NCI-H345 treated with DMSO at 0.1 percent for 48 hours (cell line): ENCODE data around the gene SAG.
A peak's percentile ranks its signal among the peaks of the same experiment; 100 is the strongest.
"Not testable (repeated sequence)": the region's sequence is repeated elsewhere in the genome, so short reads cannot be mapped to it uniquely, and the experiment has no call there.

Experiments
- DNase-seq: peaks from one replicate; lab custom pipeline; 2025; ENCODE audit not compliant: unreplicated experiment; lab: John Stamatoyannopoulos, UW

SAG gene

DNA sequence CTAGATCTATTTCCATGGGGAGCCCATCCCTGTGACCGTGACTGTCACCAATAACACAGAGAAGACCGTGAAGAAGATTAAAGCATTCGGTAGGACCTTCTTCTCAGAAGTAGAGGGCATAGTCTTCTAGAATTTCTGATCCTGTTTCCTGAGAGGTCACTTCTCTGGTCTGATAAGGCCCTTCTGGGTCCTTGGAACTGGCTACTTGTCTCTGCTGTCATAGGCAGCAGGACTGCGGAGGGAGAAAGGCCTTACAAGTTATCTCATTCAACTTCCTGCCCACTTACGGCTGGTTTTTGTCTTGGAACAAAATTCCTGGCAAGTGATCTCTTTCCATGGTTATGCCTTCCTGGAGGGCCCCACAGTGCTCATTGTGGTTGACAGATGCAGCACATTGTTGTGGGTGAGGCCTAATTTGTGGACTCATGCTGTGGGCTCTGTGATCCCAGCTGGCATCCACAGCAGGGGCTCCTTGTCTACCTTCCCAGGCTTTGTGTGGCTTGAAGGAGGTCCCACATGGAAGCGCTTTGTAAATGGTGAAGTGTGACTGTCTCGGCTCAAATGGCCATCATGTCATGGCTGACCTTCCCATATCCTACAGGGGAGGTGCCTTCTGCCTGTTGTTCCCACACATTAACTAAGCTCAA is 22.0 kb downstream of the SAG start:
- peak; percentile 90 for DNase-seq

DNA sequence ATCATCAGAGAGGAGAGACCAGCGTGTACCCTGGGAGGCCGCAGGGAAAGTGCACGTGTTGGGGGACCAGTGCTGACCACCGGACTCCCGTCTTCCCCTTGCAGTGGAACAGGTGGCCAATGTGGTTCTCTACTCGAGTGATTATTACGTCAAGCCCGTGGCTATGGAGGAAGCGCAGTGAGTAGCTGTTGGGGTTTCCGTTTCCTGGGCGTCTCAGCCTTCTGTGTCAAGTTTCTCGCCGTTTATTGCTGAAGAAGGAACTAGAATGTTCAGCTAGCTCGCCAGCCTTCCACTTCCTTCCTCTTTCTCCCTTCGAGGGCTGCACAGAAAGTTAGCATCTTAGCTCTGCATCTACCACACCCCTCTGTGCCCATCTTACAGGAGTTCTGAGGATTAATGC is 23.9 kb downstream of the SAG start:
- DNase-seq, result no peak

- DNase-seq, result no peak
Measured at GRCh38 chr2:233332125-233332524, 24.5 kb downstream of the SAG start.

DNA sequence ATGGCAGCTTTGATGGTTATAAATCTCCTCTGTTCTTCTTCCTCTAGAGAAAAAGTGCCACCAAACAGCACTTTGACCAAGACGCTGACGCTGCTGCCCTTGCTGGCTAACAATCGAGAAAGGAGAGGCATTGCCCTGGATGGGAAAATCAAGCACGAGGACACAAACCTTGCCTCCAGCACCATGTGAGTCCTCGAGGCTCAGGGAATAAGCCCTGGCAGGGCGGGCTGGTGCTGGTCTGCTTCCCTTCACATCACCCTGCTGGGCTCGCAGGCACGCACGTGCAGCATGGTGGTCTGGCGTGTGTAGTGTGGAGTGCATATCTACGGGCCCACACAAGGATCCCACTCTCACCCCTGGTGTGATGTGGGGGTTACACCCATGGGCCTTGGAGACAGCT is 27.3 kb downstream of the SAG start:
- no peak for DNase-seq

- DNase-seq, result not testable (repeated sequence)
Measured at GRCh38 chr2:233336091-233336490, 28.5 kb downstream of the SAG start.

GRCh38 chr2:233336541-233336940 is 28.9 kb downstream of the SAG start:
- no peak for DNase-seq

- no peak for DNase-seq
Measured at GRCh38 chr2:233338046-233338445, 30.4 kb downstream of the SAG start.

GRCh38 chr2:233338812-233339368 is 31.3 kb downstream of the SAG start:
- no peak for DNase-seq

DNA sequence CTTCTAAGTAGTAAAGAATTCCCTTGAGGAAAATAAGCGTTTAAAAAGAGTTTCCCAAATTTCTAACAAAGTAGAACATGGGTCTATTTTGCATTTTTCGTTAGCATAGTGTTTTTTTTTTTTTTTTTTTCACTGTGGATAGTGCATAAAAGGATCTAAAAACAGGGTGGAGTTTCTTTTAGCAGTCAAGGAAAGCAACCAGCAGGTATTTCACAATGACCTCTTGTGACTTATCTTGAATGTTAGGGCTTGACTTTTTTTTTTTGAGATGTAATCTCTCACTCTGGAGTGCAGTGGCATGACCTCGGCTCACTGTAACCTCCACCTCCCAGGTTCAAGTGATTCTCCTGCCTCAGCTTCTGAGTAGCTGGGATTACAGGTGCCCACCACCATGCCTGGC is 31.8 kb downstream of the SAG start:
- no peak for DNase-seq

DNA sequence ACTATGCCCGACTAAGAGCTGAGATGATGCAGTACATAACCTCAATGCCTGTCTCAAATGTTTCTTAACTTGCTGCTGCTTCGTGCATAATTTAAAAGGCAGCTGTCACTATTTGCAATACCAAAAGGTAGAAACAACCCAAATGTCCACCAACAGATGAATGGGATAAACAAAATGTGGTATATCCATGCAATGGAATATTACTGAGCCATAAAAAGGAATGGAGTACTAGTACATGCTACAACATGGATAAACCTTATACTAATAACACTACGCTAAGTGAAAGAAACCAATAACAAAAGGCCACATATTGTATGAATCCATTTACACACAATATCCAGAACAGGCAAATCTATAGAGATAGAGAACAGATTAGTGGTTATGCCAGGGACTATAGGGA is 33.7 kb downstream of the SAG start:
- DNase-seq, result no peak

GRCh38 chr2:233342301-233342700 is 34.7 kb downstream of the SAG start:
- DNase-seq, result no peak

DNA sequence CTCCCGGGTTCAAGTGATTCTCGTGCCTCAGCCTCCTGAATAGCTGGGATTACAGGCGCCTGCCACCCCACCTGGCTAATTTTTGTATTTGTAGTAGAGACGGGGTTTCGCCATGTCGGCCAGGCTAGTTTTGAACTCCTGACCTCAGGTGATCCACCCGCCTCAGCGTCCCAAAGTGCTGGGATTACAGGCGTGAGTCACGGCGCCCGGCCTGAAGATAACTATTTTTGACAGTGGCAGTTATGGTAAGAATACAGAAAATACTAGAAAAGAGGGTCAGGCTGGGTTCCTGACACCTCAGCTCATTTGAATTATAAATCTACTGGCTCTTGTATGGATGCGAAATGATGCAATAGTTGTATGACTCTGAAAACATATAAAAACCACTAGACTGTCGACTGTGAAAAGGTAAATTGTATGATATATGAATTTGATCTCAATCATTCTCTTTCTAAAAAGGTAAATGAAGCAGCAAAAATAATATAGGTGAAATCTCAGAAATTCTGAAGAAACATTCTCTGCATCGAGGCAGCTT is 35.6 kb downstream of the SAG start:
- DNase-seq, result no peak

- DNase-seq, result no peak
Measured at GRCh38 chr2:233346376-233346775, 38.8 kb downstream of the SAG start.

DNA sequence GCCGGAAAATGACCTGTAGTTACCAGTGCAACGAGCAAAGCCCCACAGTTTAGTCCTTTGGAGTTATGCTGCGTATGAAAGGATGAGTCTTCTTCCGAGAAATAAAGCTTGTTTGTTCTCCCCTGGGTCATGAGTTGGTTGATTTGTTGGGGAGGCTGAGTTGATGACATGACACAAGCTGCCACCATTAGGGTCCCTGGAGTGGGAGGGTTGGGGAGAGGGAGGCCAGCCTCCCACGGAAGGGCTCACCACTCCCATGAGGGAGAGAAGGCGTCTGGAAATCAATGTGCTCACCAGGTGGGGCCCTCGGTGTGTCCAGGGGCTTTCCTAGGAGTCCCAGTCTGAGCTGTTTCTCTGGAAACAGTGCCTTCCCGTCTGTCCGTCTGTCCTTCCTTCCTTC is 39.3 kb downstream of the SAG start:
- no peak for DNase-seq

GRCh38 chr2:233349005-233349998 is 41.7 kb downstream of the SAG start:
- no peak for DNase-seq

- DNase-seq, result no peak
Measured at GRCh38 chr2:233350708-233351107, 43.1 kb downstream of the SAG start.

GRCh38 chr2:233351423-233351822 is 43.8 kb downstream of the SAG start:
- DNase-seq, result no peak

- DNase-seq, result no peak
Measured at GRCh38 chr2:233352141-233352842, 44.7 kb downstream of the SAG start.

DNA sequence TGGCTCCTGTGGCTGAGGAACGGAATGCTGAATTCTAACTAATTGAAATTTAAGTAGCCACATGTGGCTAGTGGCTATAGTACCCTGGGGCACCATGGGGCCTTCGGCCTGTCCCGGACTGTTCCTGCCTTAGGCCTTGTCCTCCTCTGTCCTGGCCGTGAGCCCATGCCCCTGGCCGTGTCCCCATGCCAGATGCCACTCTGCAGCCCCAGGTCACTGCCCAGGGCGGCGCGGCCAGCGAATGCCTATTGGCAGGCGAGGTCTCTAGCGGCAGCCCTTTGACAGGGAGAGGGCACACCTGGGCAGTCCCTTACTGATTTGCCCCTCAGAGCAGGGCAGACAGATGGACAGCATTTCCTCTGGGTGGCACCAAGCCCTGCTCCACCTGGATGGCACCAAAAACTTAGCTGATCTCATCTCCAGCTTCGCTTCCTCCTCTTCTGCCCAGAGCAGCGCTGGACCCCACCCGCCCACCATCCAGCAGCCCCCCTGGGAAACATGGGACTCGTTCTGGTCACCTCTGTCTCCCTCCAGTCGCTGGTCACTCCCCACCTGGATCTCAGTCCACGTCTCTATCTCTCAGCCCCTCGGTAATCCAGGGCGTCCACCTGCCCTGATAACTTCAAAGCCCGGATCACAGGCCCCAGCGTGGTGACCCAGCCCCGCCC is 45.6 kb downstream of the SAG start:
- DNase-seq, result no peak

DNA sequence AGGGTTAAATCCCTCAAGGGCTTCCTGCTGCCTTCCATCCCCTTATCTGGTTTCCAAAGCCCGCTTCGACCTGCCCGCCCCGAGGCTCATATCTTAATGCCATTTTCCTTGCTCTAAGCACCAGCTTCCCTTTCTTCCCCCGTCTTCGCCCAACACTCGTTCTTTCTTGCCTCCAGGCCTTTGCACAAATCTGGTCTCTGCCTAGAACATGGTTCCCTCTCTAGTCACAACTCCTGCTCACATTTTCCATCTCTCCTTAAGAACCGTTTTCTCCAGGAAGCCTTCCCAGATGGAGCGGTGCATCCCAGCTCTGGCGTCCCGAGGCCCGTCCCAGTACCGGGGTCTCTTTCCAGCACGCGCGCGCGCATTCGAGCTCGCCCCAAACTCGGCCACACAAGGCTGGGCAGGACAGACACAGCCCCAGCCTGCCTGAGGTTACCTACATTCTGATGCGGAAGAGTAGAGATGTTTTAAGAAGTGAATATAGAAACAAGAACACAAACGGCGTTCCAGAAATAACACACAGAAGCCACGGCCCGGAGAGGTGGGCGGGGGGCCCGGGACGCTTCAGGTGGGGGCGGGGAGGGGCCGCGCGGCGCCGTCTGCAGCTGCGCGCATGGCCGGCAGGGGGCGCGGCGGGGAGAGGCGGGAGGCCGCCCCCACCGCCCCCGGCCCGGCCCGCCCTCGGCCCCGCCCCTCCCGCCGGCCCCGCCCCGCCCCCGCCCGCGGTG is 46.3 kb downstream of the SAG start, which contains the start of gene DGKD:
Gene DGKD (plus strand): TSS at position 726 of the 731 bp plus-strand sequence. CDS start 25 bp downstream, outside the sequence.
- DNase-seq, result peak; percentile 30
